AG09309 (cell line): Measurements from ENCODE around the gene ABCD1.

ENCODE experiments used
- DNase-seq: peaks from one replicate; pipeline ENCODE4 v3.0.0-alpha.2; 2010; ENCODE audit warnings: low read depth
- H3K4me3 ChIP-seq: 2 replicates; pipeline ENCODE4 v1.5.1; 2011; ENCODE audit warnings: mild to moderate bottlenecking, low read depth, low read length, moderate library complexity; ENCODE audit not compliant: control insufficient read depth
- CTCF ChIP-seq: IDR thresholded peaks from 2 replicates; pipeline ENCODE4 v1.5.1; 2011; ENCODE audit warnings: mild to moderate bottlenecking, low read depth, low read length, inconsistent platforms; ENCODE audit not compliant: insufficient read depth, control insufficient read depth; ENCODE audit errors: missing control alignments

Gene ABCD1

GRCh38 chrX:153793291-153793690 is 68.6 kb downstream of the ABCD1 start:
- H3K4me3 ChIP-seq = peak overlapping the region; percentile 87
- TF ChIP-seq CTCF = no peak
- DNase-seq = no peak
